ENCODE results near the gene TRAPPC2L.

Gene TRAPPC2L

DNA sequence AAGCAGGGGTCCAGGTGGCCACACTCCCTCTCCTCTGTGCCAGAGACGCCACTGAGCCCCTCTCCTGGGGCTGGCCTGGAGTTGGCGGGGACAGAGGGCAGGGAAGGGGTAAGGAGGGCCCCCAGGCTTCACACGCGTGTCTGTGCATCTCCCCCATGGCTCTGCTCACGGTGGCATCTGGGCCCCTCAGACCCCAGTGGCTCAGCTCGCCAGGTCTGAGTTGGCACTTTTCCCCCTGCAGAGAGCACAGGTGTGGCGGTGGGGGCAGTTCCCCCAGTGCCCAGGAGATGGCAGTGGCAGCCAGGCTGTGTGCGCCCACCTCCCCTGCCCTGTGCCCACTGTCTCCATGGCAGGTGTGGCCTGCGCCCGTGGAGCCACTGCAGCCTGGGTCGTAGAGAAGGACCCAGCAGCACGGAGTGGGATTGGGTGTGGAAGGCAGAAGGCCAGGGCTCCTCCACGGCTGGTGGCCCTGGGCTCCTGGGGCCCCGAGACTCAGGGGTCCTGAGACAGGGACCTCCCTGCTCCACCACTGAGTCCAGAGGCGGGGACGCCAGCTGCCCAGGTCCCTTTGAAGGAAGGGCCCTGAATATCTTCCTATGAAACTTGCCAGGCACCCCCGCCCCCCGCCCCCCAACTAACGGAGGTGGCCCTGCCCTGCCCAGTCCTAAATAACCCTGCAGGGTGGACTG lies 40.9 kb upstream of the TRAPPC2L start:
- no peak overlapping the region for H3K4me3 ChIP-seq (ENCODE audit: low read depth, low read length)
- TF ChIP-seq, protein P1, sequence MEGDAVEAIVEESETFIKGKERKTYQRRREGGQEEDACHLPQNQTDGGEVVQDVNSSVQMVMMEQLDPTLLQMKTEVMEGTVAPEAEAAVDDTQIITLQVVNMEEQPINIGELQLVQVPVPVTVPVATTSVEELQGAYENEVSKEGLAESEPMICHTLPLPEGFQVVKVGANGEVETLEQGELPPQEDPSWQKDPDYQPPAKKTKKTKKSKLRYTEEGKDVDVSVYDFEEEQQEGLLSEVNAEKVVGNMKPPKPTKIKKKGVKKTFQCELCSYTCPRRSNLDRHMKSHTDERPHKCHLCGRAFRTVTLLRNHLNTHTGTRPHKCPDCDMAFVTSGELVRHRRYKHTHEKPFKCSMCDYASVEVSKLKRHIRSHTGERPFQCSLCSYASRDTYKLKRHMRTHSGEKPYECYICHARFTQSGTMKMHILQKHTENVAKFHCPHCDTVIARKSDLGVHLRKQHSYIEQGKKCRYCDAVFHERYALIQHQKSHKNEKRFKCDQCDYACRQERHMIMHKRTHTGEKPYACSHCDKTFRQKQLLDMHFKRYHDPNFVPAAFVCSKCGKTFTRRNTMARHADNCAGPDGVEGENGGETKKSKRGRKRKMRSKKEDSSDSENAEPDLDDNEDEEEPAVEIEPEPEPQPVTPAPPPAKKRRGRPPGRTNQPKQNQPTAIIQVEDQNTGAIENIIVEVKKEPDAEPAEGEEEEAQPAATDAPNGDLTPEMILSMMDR (IDR thresholded peaks at IDR 0.05; ENCODE audit: low read depth, low read length) = peak; percentile 65

DNA sequence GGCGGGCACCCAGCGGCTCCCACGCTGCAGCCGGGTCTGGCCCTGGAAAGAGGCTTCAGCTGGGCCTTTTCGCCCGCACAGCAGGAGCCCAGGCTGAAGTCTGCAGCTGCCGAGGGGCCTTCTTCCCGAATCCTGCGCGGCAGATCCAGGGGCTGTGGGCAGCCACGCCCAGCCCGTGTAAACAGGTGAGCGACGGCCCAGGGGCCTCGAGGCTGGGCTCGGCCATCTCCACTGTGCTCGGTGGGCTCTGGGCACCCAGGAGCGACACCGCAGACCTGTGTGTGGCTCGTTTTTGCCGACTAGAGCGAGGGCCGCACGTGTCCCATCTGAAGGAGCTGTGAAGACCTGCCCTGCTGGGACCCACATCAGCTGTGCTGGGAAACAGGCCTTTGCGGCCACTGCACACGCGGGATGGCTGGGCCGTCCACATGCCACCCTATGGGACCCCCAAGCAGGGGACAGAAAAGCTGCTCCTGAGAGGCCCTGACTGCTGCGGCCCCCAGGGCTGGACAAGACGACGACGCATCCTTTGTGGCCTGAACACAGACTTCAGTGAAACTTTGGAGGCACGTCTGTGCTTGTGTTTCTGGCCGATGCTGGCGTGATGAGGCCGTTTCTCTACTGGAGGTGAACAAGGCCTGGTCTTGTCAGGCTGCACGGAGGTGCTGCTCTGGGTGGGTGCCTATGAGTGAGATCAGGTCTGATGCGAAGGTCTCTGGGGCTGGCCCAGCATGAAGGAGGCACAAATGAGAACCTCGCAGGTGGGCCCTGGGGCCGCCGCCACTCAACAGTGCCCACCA lies 40.0 kb upstream of the TRAPPC2L start:
- TF ChIP-seq, protein P1 (IDR thresholded peaks at IDR 0.05; ENCODE audit: low read depth, low read length) = no peak

DNA sequence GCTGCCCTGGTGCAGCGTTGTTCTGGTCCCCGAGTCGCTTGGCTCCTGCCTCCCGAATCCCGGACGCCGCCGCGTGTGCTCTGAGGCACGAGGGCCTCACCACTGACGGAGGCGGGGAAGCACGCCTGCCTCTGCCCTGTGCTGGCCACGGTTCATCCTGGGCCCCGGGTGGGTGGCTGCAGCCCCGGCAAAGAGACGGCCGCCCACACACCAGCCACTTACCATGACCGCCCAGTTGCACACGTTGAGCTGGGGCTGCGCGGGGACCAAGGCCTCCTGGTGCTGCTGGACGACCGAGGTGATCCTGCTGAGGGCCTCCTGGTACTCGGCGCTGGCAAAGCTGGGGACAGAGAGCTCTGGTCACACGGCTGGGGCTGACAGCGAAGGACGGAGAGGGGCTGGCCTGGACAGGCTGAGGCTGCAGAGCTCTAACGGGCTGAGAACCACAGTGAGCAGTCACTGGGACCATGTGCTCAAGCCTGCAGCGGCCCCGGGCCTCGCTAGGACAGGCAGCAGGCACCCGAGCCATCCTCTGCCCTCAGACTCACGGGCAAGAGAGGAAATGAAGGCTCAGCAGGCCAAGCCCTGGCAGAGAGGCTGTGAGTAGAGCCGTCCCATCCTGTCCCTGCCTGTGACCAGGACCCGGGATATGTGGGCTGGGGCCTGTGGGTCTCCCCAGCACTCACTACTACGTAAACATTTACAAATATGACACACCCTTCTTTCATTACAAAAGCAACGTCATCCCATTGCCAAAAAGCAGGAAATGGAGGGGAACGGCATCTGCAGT lies 38.9 kb upstream of the TRAPPC2L start:
- TF ChIP-seq, protein P1 (IDR thresholded peaks at IDR 0.05; ENCODE audit: low read depth, low read length) = no peak
- H3K4me3 ChIP-seq (ENCODE audit: low read depth, low read length) = peak overlapping the region; percentile 14; the same call in 1 of the 2 replicates

More for the DNA sequence above, 40.0 kb upstream of the TRAPPC2L start:
- no peak overlapping the region for H3K4me3 ChIP-seq (ENCODE audit: low read depth, low read length)

DNA sequence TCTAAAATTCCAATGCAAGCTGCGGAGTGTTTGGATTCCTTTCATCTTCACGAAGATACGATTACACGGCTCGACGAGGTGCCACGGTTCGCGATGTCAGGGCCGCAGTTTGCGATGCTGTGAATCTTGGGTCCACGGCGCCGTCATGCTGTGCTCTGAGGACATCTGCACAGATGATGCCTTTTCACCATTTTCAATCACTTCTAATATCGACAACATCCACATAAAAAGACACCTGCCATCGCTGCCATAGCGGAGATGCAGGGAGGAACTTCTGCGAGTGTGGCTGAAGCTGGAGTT lies 38.4 kb upstream of the TRAPPC2L start:
- no peak overlapping the region for H3K4me3 ChIP-seq (ENCODE audit: low read depth, low read length)
- TF ChIP-seq, protein P1 (IDR thresholded peaks at IDR 0.05; ENCODE audit: low read depth, low read length) = no peak

DNA sequence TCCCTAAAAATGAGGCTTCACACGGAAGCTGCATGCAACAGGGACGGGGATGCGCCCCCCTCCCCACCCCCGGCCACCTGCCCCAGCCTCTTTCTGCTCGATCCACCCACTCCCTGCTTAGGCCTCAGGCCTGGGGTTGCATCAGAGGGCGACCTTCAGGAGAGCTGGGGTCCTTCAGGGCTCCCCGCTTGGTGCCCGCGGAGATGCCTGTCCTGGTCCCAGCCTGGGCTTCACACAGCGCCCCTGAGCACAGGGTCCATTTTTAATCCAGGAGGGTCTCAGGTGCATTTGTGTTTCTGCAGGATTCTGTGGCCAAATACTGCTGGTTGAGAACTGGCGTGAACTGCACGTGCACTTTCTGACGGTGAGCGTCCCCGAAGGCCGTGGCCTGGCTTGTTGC lies 37.8 kb upstream of the TRAPPC2L start:
- TF ChIP-seq, protein P1 (IDR thresholded peaks at IDR 0.05; ENCODE audit: low read depth, low read length) = no peak
- no peak overlapping the region for H3K4me3 ChIP-seq (ENCODE audit: low read depth, low read length)

DNA sequence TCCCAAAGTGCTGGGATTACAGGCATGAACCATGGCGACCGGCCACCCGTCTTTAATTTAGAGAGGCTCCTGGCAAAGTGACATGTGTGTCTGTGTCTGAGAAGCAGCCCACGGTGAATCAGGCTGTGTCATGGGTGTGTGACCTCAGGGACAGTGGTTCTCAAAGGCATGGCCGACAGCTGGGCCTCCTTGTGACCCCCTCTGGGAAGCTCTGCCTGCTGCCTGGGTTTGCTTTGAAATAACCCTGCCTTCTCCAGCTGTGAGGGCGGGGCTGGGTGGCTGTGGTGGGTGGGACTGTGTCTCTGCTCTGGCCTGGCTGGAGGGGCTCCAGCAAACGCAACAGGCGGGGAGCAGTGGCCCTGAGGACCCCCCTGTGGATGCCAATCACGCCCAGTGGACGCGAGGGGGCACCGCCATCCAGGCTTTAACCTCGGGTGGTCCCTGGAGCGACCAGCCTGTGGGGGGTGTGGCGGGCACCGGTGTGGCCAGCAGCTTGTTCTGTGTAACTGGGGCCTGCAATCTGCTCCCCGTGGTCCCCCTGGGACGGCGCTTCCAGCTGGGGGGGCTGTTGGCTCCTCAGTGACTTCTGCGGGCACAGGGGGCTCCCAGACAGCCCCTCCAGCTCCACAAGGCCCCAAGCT lies 36.4 kb upstream of the TRAPPC2L start:
- no peak overlapping the region for H3K4me3 ChIP-seq (ENCODE audit: low read depth, low read length)

More for the DNA sequence above, 36.4 kb upstream of the TRAPPC2L start:
- TF ChIP-seq, protein P1 (IDR thresholded peaks at IDR 0.05; ENCODE audit: low read depth, low read length) = no peak

All from WI38 (cell line).